Tibial nerve (tissue), 4 donors: ENCODE measurements around the gene ABCC8. TPM values are rescaled to one million over a fixed set of nuclear protein-coding genes. Genes with fewer than 3 reads are reported as not detected.

Experiments used
- DNase-seq, 2 donors: peaks; one replicate each; pipeline ENCODE4 v3.0.0-alpha.2; 2019; ENCODE audit warnings: low spot score in 2 of 2
- H3K27ac ChIP-seq, 4 donors: fragments of 200-600 bp; sonication (generic) in 3 of 4; one replicate each; pipeline ENCODE4 v1.5.1; 2017 to 2019; ENCODE audit warnings: mild to moderate bottlenecking in 1 of 4
- H3K27me3 ChIP-seq, 2 donors: fragments of 200-600 bp; sonication (generic) in 1 of 2; one replicate each; pipeline versions ENCODE4 v1.5.1 to v1.6.0; 2017 to 2019
- H3K36me3 ChIP-seq, 3 donors: fragments of 200-600 bp; sonication (generic); one replicate each; pipeline ENCODE4 v1.5.1; 2018 to 2019
- H3K4me1 ChIP-seq, 4 donors: fragments of 200-600 bp; sonication (generic) in 3 of 4; one replicate each; pipeline ENCODE4 v1.5.1; 2017 to 2019
- H3K4me3 ChIP-seq, 4 donors: fragments of 200-600 bp; sonication (generic) in 3 of 4; one replicate each; pipeline ENCODE4 v1.5.1; 2017 to 2019; ENCODE audit warnings: mild to moderate bottlenecking in 1 of 4, moderate library complexity in 1 of 4
- H3K9me3 ChIP-seq, 4 donors: fragments of 200-600 bp; sonication (generic) in 3 of 4; one replicate each; pipeline ENCODE4 v1.5.1; 2017 to 2019
- EP300 ChIP-seq, 2 donors: sonication (generic); formaldehyde crosslinking; IDR thresholded peaks; one replicate each; pipeline ENCODE4 v1.6.1; 2017; ENCODE audit warnings: antibody characterized with exemption in 2 of 2, mild to moderate bottlenecking in 1 of 2
- POLR2A ChIP-seq, 2 donors: fragments of 450-650 bp; IDR thresholded peaks; one replicate each; pipeline ENCODE4 v1.6.1; 2017; ENCODE audit warnings: antibody characterized with exemption in 2 of 2, mild to moderate bottlenecking in 2 of 2, moderate library complexity in 2 of 2
- WGBS, 2 donors: methylation state at CpG; one replicate each; pipeline ENCODE4 v1.1.5; 2018; 5-methylcytosine and 5-hydroxymethylcytosine counted together
- total RNA-seq, 4 donors: library from RNA; depleted of rRNA; stranded (reverse); fragments of >200 nt; gene quantifications; one replicate each; pipeline ENCODE4 v1.1.0, GENCODE V29; 2016
- TF ChIP-seq, protein P1 (sequence below), 5 experiments: fragments of 200-600 bp in 3 of 5; fragments of 450-650 bp in 2 of 5; sonication (generic) in 3 of 5; IDR thresholded peaks; one replicate each; pipeline ENCODE4 v1.5.1; 2016 to 2019; ENCODE audit warnings: antibody characterized with exemption in 5 of 5, mild to moderate bottlenecking in 3 of 5, moderate library complexity in 2 of 5

Gene ABCC8
- total RNA-seq, 4 donors from 2014 or later = 1.3 to 8.6 (median 5.1) TPM

DNA sequence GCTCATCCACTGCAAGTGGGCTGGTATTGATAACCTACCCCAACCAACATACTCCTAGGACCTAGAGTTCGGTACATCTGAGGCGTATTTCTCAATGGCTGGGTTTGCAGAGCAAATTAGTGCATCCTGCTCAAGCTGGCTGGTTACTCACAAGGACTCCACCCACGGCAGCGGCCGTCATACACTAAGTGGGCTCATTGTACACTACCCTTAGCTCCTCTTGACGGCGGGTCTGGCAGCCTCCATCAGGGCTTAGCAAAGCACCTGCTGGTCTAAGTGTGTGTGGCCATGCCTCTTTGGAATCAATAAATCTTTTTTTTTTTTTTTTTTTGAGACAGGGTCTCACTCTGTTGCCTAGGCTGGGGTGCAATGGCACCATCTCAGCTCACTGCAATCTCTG is 68.0 kb downstream of the ABCC8 start:
- 86 to 97% methylated on average over 7 of the region's 7 CpGs for WGBS, 2 donors
- TF ChIP-seq EP300 (IDR thresholded peaks at IDR 0.05) (no peak), POLR2A (IDR thresholded peaks at IDR 0.05) (no peak)
- TF ChIP-seq, protein P1, sequence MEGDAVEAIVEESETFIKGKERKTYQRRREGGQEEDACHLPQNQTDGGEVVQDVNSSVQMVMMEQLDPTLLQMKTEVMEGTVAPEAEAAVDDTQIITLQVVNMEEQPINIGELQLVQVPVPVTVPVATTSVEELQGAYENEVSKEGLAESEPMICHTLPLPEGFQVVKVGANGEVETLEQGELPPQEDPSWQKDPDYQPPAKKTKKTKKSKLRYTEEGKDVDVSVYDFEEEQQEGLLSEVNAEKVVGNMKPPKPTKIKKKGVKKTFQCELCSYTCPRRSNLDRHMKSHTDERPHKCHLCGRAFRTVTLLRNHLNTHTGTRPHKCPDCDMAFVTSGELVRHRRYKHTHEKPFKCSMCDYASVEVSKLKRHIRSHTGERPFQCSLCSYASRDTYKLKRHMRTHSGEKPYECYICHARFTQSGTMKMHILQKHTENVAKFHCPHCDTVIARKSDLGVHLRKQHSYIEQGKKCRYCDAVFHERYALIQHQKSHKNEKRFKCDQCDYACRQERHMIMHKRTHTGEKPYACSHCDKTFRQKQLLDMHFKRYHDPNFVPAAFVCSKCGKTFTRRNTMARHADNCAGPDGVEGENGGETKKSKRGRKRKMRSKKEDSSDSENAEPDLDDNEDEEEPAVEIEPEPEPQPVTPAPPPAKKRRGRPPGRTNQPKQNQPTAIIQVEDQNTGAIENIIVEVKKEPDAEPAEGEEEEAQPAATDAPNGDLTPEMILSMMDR (IDR thresholded peaks at IDR 0.05) = no peak
- no peak for DNase-seq

DNA sequence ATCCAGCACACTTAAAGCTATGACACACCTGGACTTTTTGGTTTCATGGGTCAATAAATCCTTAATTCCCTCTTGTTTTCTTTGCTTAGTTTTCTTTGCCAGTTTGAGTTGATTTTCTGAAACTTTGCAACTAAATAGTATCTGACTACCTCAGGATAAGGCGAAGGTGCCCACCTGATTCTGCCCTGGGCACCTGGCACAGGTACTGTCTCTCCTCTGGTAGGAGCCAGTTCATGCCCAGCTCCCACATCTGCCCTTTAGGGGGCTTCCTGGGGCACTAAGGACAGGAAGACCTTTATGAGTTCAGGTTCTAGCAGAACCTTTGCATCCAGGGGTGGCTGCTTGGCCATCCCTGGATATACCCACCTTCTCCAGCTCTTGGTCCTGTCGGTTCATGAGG is 68.6 kb downstream of the ABCC8 start:
- Histone ChIP-seq H3K36me3 (no peaks in the 10 kb centered on the region), H3K9me3 (no peaks in the 10 kb centered on the region), H3K4me1 (peaks cover 0 to 16% (median 6%) of the 10 kb centered on the region in 4 donors), H3K27ac (no peak overlapping the region), H3K27me3 (no peaks in the 10 kb centered on the region), H3K4me3 (no peak overlapping the region)
- TF ChIP-seq, protein P1 (IDR thresholded peaks at IDR 0.05) = no peak
- no peak for DNase-seq
- 84 to 85% methylated on average over 2 of the region's 2 CpGs for WGBS, 2 donors

More for the DNA sequence above, 68.0 kb downstream of the ABCC8 start:
- Histone ChIP-seq H3K27me3 (no peaks in the 10 kb centered on the region), H3K27ac (no peak overlapping the region), H3K9me3 (no peaks in the 10 kb centered on the region), H3K36me3 (no peaks in the 10 kb centered on the region), H3K4me3 (no peak overlapping the region), H3K4me1 (peaks cover 0 to 16% (median 6%) of the 10 kb centered on the region in 4 donors)

DNA sequence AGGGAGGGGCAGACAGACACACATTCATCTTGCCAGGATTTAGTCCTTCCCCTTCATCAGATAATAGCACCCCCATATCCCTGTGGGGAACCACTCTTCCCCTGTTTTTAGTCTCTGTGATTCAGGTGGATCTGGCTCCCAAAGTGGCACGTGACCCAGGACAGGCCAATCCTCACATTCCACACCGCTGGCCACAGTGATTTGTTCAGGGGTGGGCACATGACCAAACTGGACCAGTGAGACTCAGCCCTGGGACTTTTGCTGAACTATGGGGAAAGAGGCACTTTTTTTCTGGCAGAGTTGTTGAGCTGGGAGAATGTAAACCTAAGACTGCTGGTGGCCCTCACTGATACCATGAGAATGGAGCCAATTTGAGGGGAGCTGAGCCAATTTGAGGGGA is 69.1 kb downstream of the ABCC8 start:
- no peak overlapping the region for H3K4me3 ChIP-seq
- no peaks in the 10 kb centered on the region for H3K9me3 ChIP-seq
- TF ChIP-seq EP300 (IDR thresholded peaks at IDR 0.05) = no peak
- TF ChIP-seq, protein P1 (IDR thresholded peaks at IDR 0.05) = no peak
- no peak overlapping the region for H3K27ac ChIP-seq
- no peaks in the 10 kb centered on the region for H3K27me3 ChIP-seq
- no peak for DNase-seq
- H3K36me3 ChIP-seq = no peaks in the 10 kb centered on the region
- WGBS, 2 donors = 78 to 95% methylated on average over 2 of the region's 2 CpGs
- peaks cover 0 to 16% (median 6%) of the 10 kb centered on the region in 4 donors for H3K4me1 ChIP-seq

DNA sequence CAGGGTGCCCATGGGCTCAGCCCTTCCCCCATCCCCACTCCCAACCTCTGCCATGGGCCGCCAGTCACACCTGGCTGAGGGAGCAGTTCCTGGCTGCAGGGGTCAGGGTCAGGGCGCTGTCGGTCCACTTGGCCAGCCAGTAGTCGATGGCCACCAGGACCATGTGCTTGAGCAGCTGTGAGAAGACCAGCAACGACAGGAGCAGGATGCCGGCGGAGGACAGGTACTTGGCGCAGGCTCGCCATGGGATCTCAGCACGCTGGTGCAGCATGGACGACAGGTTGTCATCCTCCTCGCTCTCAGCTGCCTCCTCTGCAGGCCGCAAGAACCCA is 69.9 kb downstream of the ABCC8 start:
- no peak overlapping the region for H3K4me3 ChIP-seq
- H3K36me3 ChIP-seq = no peaks in the 10 kb centered on the region
- H3K27me3 ChIP-seq = no peaks in the 10 kb centered on the region
- H3K4me1 ChIP-seq = peaks cover 0 to 16% (median 6%) of the 10 kb centered on the region in 4 donors
- 91 to 96% methylated on average over 10 to 13 of the region's 13 CpGs for WGBS, 2 donors
- H3K9me3 ChIP-seq = no peaks in the 10 kb centered on the region
- no peak for DNase-seq
- H3K27ac ChIP-seq = no peak overlapping the region
- TF ChIP-seq, protein P1 (IDR thresholded peaks at IDR 0.05) = no peak
- TF ChIP-seq EP300 (IDR thresholded peaks at IDR 0.05) (no peak), POLR2A (IDR thresholded peaks at IDR 0.05) (no peak)

DNA sequence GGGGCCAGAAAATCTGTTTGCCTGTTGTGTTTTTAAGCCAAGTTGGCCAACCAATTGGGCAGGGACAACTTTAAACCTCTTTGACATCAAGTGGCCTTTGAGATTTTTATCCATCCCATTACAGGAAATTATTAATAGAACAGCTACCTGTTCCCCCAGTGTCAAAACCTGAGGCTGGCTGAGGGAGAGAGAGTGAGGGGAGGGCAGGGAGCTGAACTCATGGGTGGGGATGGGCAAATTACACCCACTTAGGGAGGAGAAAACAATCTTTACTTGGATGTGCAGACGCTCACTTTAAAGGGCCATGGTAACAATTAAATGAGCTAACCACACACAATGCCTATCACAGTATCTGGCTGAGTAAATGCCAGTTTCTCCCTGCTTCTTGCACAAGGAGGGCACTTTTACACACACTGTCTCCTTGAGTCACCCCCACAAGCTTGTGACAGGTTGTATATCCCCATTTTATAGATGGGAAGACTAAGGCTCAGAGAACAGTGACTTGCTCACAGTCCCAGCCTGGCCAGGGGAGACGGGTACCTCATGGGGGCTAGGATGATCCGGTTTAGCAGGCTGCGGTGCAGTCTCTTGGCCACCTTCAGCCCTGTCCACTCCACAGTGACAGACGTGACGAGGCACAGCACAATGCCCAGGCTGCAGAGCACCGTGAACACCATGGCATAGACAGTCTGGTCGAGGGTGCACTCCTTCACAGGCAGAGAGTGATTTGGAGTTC is 70.4 kb downstream of the ABCC8 start:
- Histone ChIP-seq H3K4me1 (peaks cover 0 to 16% (median 6%) of the 10 kb centered on the region in 4 donors), H3K4me3 (no peak overlapping the region), H3K27me3 (no peaks in the 10 kb centered on the region), H3K9me3 (no peaks in the 10 kb centered on the region), H3K27ac (peak overlapping the region in 2 of 4 donors; percentile 26), H3K36me3 (no peaks in the 10 kb centered on the region)
- WGBS, 2 donors = 82 to 91% methylated on average over 6 to 8 of the region's 8 CpGs
- TF ChIP-seq EP300 (IDR thresholded peaks at IDR 0.05) (no peak), POLR2A (IDR thresholded peaks at IDR 0.05) (no peak)
- TF ChIP-seq, protein P1 (IDR thresholded peaks at IDR 0.05) = no peak
- no peak for DNase-seq
